ENCODE data around the gene AIF1L.

AIF1L gene

GRCh38 chr9:131076347-131077195 is 19.8 kb upstream of the AIF1L start:
- H3K4me3 ChIP-seq (ENCODE audit: low read depth, low read length) = no peak overlapping the region

- H3K4me3 ChIP-seq (ENCODE audit: low read depth, low read length) = no peak overlapping the region
These were observed 17.6 kb upstream of the AIF1L start for GRCh38 chr9:131078427-131079366.

GRCh38 chr9:131080589-131080988 is 15.7 kb upstream of the AIF1L start:
- no peak overlapping the region for H3K4me3 ChIP-seq (ENCODE audit: low read depth, low read length)

GRCh38 chr9:131081868-131082267 is 14.5 kb upstream of the AIF1L start:
- H3K4me3 ChIP-seq (ENCODE audit: low read depth, low read length) = no peak overlapping the region

GRCh38 chr9:131082774-131083512 is 13.4 kb upstream of the AIF1L start:
- H3K4me3 ChIP-seq (ENCODE audit: low read depth, low read length) = no peak overlapping the region

- H3K4me3 ChIP-seq (ENCODE audit: low read depth, low read length) = no peak overlapping the region
These were observed 11.5 kb upstream of the AIF1L start for GRCh38 chr9:131084661-131085369.

GRCh38 chr9:131085370-131086122 is 10.8 kb upstream of the AIF1L start:
- no peak overlapping the region for H3K4me3 ChIP-seq (ENCODE audit: low read depth, low read length)

GRCh38 chr9:131087354-131087893 is 8.9 kb upstream of the AIF1L start:
- H3K4me3 ChIP-seq (ENCODE audit: low read depth, low read length) = no peak overlapping the region

- no peak overlapping the region for H3K4me3 ChIP-seq (ENCODE audit: low read depth, low read length)
These were observed 6.1 kb upstream of the AIF1L start for GRCh38 chr9:131090025-131090787.

- no peak overlapping the region for H3K4me3 ChIP-seq (ENCODE audit: low read depth, low read length)
These were observed 4.9 kb upstream of the AIF1L start for GRCh38 chr9:131091352-131091992.

- H3K4me3 ChIP-seq (ENCODE audit: low read depth, low read length) = no peak overlapping the region
These were observed 4.3 kb upstream of the AIF1L start for GRCh38 chr9:131092030-131092429.

- no peak overlapping the region for H3K4me3 ChIP-seq (ENCODE audit: low read depth, low read length)
These were observed 3.5 kb upstream of the AIF1L start for GRCh38 chr9:131092548-131093440.

GRCh38 chr9:131094015-131094414 is 2.3 kb upstream of the AIF1L start:
- H3K4me3 ChIP-seq (ENCODE audit: low read depth, low read length) = no peak overlapping the region

- H3K4me3 ChIP-seq (ENCODE audit: low read depth, low read length) = no peak overlapping the region
These were observed 1.7 kb upstream of the AIF1L start for GRCh38 chr9:131094622-131095021.

- H3K4me3 ChIP-seq (ENCODE audit: low read depth, low read length) = peak overlapping the region; percentile 37
These were observed 564 bp upstream of the AIF1L start for GRCh38 chr9:131095666-131096268.

- H3K4me3 ChIP-seq (ENCODE audit: low read depth, low read length) = peak overlapping the region; percentile 78
These were observed 1.0 kb downstream of the AIF1L start for GRCh38 chr9:131097126-131097947.

All from iPS-11a (cell line).